ENCODE results near the gene TCAIM.
A peak's percentile ranks its signal among the peaks of the same experiment; 100 is the strongest.

DNA sequence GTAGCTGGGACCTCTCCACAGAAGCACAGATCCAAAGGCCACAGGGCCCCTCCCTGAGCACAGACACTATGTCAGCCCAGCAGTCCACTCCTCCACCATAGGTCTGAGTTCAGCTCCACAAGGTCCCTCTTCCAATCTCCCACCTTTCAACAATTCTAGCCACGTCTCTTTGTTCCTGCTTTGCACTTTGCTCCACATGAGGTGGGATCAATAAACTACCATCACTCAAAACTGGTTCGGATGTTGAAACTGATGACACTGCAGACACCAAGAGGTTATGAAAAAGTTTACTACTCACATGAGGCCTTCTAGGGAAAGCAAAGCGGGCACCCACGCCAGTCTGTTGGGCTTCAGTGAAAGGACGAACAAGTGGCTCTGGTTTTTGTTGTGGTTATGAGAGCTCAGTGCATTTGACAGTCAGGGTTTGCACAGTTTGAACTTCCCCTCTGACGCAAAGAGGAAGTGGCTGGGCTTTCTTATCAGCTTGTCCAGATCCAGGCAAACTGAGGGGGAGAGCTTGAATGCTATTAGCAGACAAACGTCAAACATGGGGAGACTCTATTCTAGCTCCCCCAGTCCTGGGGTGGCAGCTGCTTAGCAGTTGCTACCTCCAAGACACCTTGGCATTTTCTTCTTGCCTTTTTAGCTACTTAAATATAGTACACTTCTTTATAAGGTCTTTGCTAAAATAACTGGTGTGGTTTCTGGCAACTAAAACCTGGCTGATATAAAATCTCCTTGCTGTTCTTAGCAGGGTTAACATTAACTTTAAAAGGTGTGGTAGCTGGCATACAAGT, 101.1 kb downstream of the TCAIM start:
- peak; percentile 72 for TF ChIP-seq GABPB1 (CRISPR knock-in tag; IDR thresholded peaks at IDR 0.05)
- TF ChIP-seq, protein P1, sequence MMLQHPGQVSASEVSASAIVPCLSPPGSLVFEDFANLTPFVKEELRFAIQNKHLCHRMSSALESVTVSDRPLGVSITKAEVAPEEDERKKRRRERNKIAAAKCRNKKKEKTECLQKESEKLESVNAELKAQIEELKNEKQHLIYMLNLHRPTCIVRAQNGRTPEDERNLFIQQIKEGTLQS (IDR thresholded peaks at IDR 0.05) = peak; percentile 35
- TF ChIP-seq, protein P1 (CRISPR knock-in tag; conservative IDR thresholded peaks at IDR 0.05) = peak; percentile 89; the same call in 1 of the 2 replicates
- peak; percentile 77; the same call in 1 of the 2 replicates for TF ChIP-seq NR2C2 (CRISPR knock-in tag; IDR thresholded peaks at IDR 0.05)
- peak; percentile 89 for TF ChIP-seq NR2C2 (tag; IDR thresholded peaks at IDR 0.05)
- TF ChIP-seq RCOR1 (IDR thresholded peaks at IDR 0.05; ENCODE audit: borderline replicate concordance in 1 of 2, low read depth in 2 of 2, low read length in 2 of 2) = peak; percentile 92 to 98; a peak in 3 of 4 replicates

All from K562 (cell line).